ENCODE measurements around the gene REPS1. TPM values are rescaled to one million over a fixed set of nuclear protein-coding genes. Genes with fewer than 3 reads are reported as not detected.
A peak's percentile ranks its signal among the peaks of the same experiment; 100 is the strongest.

Gene REPS1
- total and polyA plus RNA-seq, 2 of the 13 experiments (the other 11 are each of a cell fraction or from before 2014, with no cell fraction given), result 36.4 to 38.3 TPM

GRCh38 chr6:138987643-138988468 lies at the start of gene REPS1 (continued):
- TF ChIP-seq ZNF414 (CRISPR knock-in tag; IDR thresholded peaks at IDR 0.05) (peak; percentile 71; the same call in 1 of the 2 replicates), DR1 (CRISPR knock-in tag; IDR thresholded peaks at IDR 0.05) (peak; percentile 88), KLF15 (CRISPR knock-in tag; IDR thresholded peaks at IDR 0.05; ENCODE audit: borderline replicate concordance) (peak; percentile 94), CHCHD3 (CRISPR knock-in tag; IDR thresholded peaks at IDR 0.05) (no peak), ZNF124 (CRISPR knock-in tag; IDR thresholded peaks at IDR 0.05) (peak; percentile 97), SMAD3 (CRISPR knock-in tag; IDR thresholded peaks at IDR 0.05) (peak; percentile 93), ZNF512 (CRISPR knock-in tag; IDR thresholded peaks at IDR 0.05) (peak; percentile 45; the same call in 1 of the 2 replicates), CBX1 (IDR thresholded peaks at IDR 0.05; ENCODE audit: low read depth) (no peak), BCLAF1 (IDR thresholded peaks at IDR 0.05) (no peak), ATF4 (CRISPR knock-in tag; IDR thresholded peaks at IDR 0.05) (peak in 1 of 2 experiments; percentile 48; a peak in 1 of 4 replicates), ZNF329 (CRISPR knock-in tag; IDR thresholded peaks at IDR 0.05; ENCODE audit: low read depth) (peak; percentile 90), CREB3 (CRISPR knock-in tag; IDR thresholded peaks at IDR 0.05) (peak; percentile 71; the same call in 1 of the 2 replicates), MXI1 (IDR thresholded peaks at IDR 0.05; ENCODE audit: borderline replicate concordance, low read depth, low read length) (peak; percentile 69; the same call in 2 of the 3 replicates), ZNF766 (CRISPR knock-in tag; IDR thresholded peaks at IDR 0.05; ENCODE audit: borderline replicate concordance) (peak; percentile 62; the same call in 1 of the 2 replicates), ZNF816 (CRISPR knock-in tag; IDR thresholded peaks at IDR 0.05; ENCODE audit: borderline replicate concordance) (peak; percentile 23; the same call in 1 of the 2 replicates), PBX2 (CRISPR knock-in tag; IDR thresholded peaks at IDR 0.05) (0 out of 2 replicates have a peak, but pooled peaks have one; percentile 13), KMT2A (CRISPR knock-in tag; IDR thresholded peaks at IDR 0.05) (peak; percentile 92), ISL2 (CRISPR knock-in tag; IDR thresholded peaks at IDR 0.05) (peak; percentile 52; the same call in 1 of the 2 replicates), SMARCC2 (IDR thresholded peaks at IDR 0.05) (no peak), ZC3H4 (CRISPR knock-in tag; IDR thresholded peaks at IDR 0.05; ENCODE audit: borderline replicate concordance) (no peak), NFYC (CRISPR knock-in tag; IDR thresholded peaks at IDR 0.05) (peak; percentile 30)
